GM18526 (cell line): ENCODE data around the gene WASF2.

Experiments
- POLR2A ChIP-seq: IDR thresholded peaks from 3 replicates; pipeline ENCODE4 v1.6.1; 2011; ENCODE audit not compliant: insufficient read length; ENCODE audit errors: extremely low read depth

Gene WASF2

DNA sequence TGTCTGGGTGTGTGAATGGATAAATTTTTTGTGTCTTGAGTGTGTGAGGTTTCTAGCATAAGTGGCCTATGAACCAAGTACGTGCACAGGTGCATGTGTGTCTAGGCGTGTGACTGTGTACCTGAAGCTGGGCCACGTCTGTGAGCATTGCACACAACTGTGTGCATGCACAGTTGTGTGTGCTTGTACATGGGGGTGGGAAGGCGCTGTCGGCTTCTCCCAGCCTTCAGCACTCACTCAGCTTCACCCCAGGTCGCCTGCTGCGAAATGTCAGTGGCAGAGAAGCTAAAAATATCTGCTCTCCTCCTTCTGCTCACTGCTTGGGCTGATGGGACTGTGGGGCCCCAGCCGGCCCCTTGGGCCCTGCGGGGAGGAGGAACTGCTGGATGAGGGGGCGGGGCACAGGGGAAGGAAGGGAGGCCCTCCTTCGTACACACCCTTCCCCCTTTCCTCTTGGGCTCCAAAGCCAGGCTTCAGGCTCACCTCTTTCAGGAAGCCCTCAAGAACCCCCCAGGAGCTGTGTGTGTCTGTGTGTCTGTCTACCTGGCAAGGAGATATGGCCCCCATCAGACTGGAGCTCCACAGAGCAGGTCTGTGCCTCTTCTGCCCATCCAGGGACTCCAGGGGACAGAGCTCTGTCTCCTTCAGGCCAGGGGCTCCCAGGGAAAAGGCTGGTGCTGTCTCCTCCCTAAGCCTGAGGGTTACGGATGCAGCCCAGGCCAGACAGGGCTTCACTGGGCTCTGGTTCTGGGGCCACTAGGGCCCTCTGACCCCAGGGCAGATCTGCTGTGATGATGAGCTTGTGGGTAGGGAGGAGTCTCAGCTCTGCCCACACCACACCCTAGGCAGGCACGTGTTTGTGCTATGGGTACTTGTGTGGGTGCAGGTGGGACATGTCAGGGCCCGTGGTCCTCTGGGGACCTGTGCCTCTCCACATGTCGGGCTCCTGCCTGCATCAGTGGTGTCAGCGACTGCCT is 35.6 kb upstream of the WASF2 start:
- no peak for TF ChIP-seq POLR2A

GRCh38 chr1:27523337-27524020 is 33.5 kb upstream of the WASF2 start:
- TF ChIP-seq POLR2A, result no peak

DNA sequence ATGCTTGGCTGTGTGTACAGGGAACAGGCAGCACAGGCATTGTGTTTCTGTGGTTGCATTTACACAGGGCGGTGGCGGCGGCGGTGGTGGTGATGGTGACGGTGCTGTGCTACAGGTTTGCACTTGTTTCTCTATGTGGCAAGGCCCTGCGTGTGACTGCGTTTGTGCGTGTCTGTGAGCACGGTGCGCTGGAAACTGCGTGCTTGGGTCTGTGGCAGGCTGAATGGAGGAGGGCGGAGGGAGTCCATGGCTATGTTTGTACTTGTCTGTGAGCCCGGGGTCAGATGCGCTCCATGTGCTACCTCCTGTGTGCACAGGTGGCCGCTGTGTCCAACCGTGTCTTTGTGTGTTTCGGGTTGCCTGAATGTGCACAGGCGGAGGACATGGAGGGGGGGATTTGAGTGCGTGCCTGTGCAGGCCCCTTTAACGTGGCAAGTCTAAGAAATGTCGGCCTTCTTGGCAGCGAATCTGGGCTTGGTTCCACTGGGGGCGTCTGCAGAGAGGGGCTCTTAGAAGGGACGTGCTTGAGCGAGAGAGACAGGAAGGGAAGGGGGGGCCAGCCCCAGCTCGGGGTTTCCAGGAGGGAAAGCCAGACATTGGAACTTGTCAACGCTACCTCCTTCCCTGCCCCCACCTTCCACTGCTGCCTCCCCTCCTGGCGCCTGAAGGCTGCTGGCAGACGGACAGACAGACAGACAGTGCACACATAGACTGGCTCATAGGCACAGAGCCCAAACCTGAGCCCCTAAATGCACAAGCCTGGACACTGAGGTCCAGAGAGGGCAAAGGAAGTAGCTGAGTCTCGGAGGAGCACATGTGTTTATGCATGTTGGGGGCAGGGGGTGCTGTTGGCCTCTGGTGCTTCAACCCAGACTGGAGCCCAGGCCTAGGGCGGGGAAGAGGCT is 32.7 kb upstream of the WASF2 start:
- TF ChIP-seq POLR2A, result no peak

GRCh38 chr1:27521861-27522431 is 32.0 kb upstream of the WASF2 start:
- no peak for TF ChIP-seq POLR2A

DNA sequence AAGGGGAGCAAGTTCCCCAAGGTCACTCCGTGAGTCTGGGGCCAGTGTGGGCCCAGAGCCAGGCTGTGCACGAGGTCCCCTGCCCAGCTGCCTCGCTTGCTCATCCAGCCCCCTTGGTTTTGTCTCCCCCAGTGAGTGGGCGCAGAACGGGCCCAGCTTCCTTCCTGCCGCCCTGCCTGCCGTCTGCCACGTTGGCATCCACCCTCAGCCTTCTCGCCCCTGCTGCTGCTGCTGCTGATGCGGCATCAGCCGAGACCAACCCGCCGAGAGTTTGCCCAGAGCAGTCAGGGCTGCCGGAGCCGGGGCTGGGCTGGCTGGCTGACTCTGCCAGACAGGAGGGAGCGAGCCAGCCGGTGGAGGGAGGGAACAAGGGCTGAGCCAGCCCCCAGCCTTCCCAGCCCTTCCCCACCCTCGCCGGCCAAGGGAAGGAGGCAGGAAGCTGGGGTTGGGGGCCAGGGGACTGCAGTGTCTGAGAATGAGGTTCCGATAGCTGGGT is 31.4 kb upstream of the WASF2 start:
- TF ChIP-seq POLR2A, result no peak

GRCh38 chr1:27520651-27521050 is 30.7 kb upstream of the WASF2 start:
- TF ChIP-seq POLR2A, result no peak

GRCh38 chr1:27519331-27520258 is 29.6 kb upstream of the WASF2 start:
- TF ChIP-seq POLR2A, result no peak

- TF ChIP-seq POLR2A, result no peak
Observed at GRCh38 chr1:27518808-27519207, 28.8 kb upstream of the WASF2 start.

GRCh38 chr1:27517907-27518718 is 28.1 kb upstream of the WASF2 start:
- no peak for TF ChIP-seq POLR2A

GRCh38 chr1:27517301-27517700 is 27.3 kb upstream of the WASF2 start:
- TF ChIP-seq POLR2A, result no peak

DNA sequence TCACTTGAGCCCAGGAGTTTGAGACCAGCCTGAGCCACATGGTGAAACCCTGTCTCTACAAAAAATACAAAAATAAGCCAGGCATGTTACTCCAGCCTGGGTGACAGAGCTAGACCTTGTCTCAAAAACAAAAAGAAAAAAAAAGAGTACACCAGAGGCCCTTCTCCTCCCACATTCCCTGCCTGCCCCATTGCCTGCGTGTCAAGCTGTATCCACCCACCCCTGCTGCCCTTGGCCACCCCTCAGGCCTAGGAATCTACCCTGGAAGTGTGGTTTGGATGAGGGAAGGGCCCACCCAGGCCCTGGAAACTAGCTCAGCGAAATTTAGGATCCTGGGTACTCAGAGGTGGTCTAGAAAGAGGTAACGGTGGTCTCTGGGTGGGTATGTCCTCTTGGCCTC is 25.7 kb upstream of the WASF2 start:
- TF ChIP-seq POLR2A, result no peak

GRCh38 chr1:27513958-27514357 is 24.0 kb upstream of the WASF2 start:
- no peak for TF ChIP-seq POLR2A

- TF ChIP-seq POLR2A, result no peak
Observed at GRCh38 chr1:27513528-27513927, 23.6 kb upstream of the WASF2 start.
